ENCODE results near the gene MAFG.

GRCh38 chr17:81950501-81950900 is 23.0 kb upstream of the MAFG start:
- TF ChIP-seq POLR2AphosphoS5 (IDR thresholded peaks at IDR 0.05; ENCODE audit: low read depth) (no peak), EZH2 (IDR thresholded peaks at IDR 0.05; ENCODE audit: low read depth, unreplicated experiment) (no peak), CTCF (conservative IDR thresholded peaks at IDR 0.05; ENCODE audit: low read depth in 2 of 2) (no peak), REST (IDR thresholded peaks at IDR 0.05; ENCODE audit: unreplicated experiment) (no peak), ZNF331 (CRISPR knock-in tag; IDR thresholded peaks at IDR 0.05; ENCODE audit: low read depth) (no peak), JUNB (IDR thresholded peaks at IDR 0.05; ENCODE audit: unreplicated experiment) (no peak), EZH2phosphoT487 (IDR thresholded peaks at IDR 0.05; ENCODE audit: unreplicated experiment) (no peak), STAT1 (IDR thresholded peaks at IDR 0.05; ENCODE audit: unreplicated experiment) (no peak)
